ENCODE measurements around the gene C10orf71.

The C10orf71 gene

GRCh38 chr10:49321021-49321420 lies 22.1 kb downstream of the C10orf71 start:
- DNase-seq = no peak

GRCh38 chr10:49322371-49323170 lies 23.6 kb downstream of the C10orf71 start:
- no peak for DNase-seq

GRCh38 chr10:49323171-49323895 lies 24.4 kb downstream of the C10orf71 start:
- DNase-seq = no peak

GRCh38 chr10:49323896-49324270 lies 24.9 kb downstream of the C10orf71 start:
- no peak for DNase-seq

GRCh38 chr10:49324711-49325110 lies 25.7 kb downstream of the C10orf71 start:
- DNase-seq = no peak

- DNase-seq = no peak
These were observed 26.4 kb downstream of the C10orf71 start for GRCh38 chr10:49325131-49325915.

GRCh38 chr10:49325916-49326783 lies 27.2 kb downstream of the C10orf71 start:
- no peak for DNase-seq

- no peak for DNase-seq
These were observed 28.3 kb downstream of the C10orf71 start for GRCh38 chr10:49327036-49327813.

- DNase-seq = no peak
These were observed 29.6 kb downstream of the C10orf71 start for GRCh38 chr10:49328401-49329145.

GRCh38 chr10:49329146-49329505 lies 30.2 kb downstream of the C10orf71 start:
- DNase-seq = no peak

GRCh38 chr10:49330127-49330665 lies 31.2 kb downstream of the C10orf71 start:
- DNase-seq = no peak

GRCh38 chr10:49331431-49331830 lies 32.5 kb downstream of the C10orf71 start:
- DNase-seq = no peak

GRCh38 chr10:49332333-49332732 lies 33.4 kb downstream of the C10orf71 start:
- DNase-seq = no peak

- no peak for DNase-seq
These were observed 33.8 kb downstream of the C10orf71 start for GRCh38 chr10:49332768-49333167.

GRCh38 chr10:49333192-49333591 lies 34.2 kb downstream of the C10orf71 start:
- DNase-seq = no peak

GRCh38 chr10:49334964-49335363 lies 36.0 kb downstream of the C10orf71 start:
- DNase-seq = no peak

GRCh38 chr10:49335364-49335972 lies 36.5 kb downstream of the C10orf71 start:
- no peak for DNase-seq

- no peak for DNase-seq
These were observed 39.6 kb downstream of the C10orf71 start for GRCh38 chr10:49338604-49339003.

- no peak for DNase-seq
These were observed 45.9 kb downstream of the C10orf71 start for GRCh38 chr10:49344840-49345239.

GRCh38 chr10:49347342-49347741 lies 48.4 kb downstream of the C10orf71 start:
- no peak for DNase-seq
